HepG2 (cell line): ENCODE measurements around the gene TMEM225B. TPM values are rescaled to one million over a fixed set of nuclear protein-coding genes. Genes with fewer than 3 reads are reported as not detected.

Experiments used
- CSRNP2 ChIP-seq: sonication (generic); formaldehyde crosslinking; conservative IDR thresholded peaks from 2 replicates; pipeline ENCODE4 v1.8.0; 2022; ENCODE audit warnings: low read depth, missing genetic modification reagents
- E2F1 ChIP-seq: sonication (generic); formaldehyde crosslinking; IDR thresholded peaks from 2 replicates; pipeline ENCODE4 v1.5.0; 2020; ENCODE audit warnings: missing genetic modification reagents
- FLYWCH1 ChIP-seq: sonication (generic); formaldehyde crosslinking; IDR thresholded peaks from 2 replicates; pipeline ENCODE4 v1.8.1; 2023; ENCODE audit warnings: mild to moderate bottlenecking, missing genetic modification reagents
- FOXO1 ChIP-seq: sonication (generic); formaldehyde crosslinking; IDR thresholded peaks from 2 replicates; pipeline ENCODE4 v1.4.0; 2020; ENCODE audit warnings: missing genetic modification reagents
- GZF1 ChIP-seq: sonication (generic); formaldehyde crosslinking; IDR thresholded peaks from 2 replicates; pipeline ENCODE4 v1.5.1; 2020; ENCODE audit warnings: mild to moderate bottlenecking, missing genetic modification reagents
- HES4 ChIP-seq: sonication (generic); formaldehyde crosslinking; IDR thresholded peaks from 2 replicates; pipeline ENCODE4 v1.9.0; 2021; ENCODE audit warnings: mild to moderate bottlenecking, missing genetic modification reagents, borderline replicate concordance
- KMT2B ChIP-seq: IDR thresholded peaks from 2 replicates; pipeline ENCODE4 v1.6.1; 2016; ENCODE audit warnings: missing genetic modification reagents, missing compliant biosample characterization
- MTERF4 ChIP-seq: sonication (generic); formaldehyde crosslinking; IDR thresholded peaks from 2 replicates; pipeline ENCODE4 v1.8.0; 2023; ENCODE audit warnings: mild to moderate bottlenecking, missing genetic modification reagents
- NCOA5 ChIP-seq: sonication (generic); formaldehyde crosslinking; IDR thresholded peaks from 2 replicates; pipeline ENCODE4 v1.4.0; 2020; ENCODE audit warnings: missing genetic modification reagents
- NR1H2 ChIP-seq: sonication (generic); formaldehyde crosslinking; IDR thresholded peaks from 2 replicates; pipeline ENCODE4 v1.8.1; 2022; ENCODE audit warnings: low read depth, missing genetic modification reagents, borderline replicate concordance
- POLR2G ChIP-seq: fragments of 200-400 bp; formaldehyde crosslinking; IDR thresholded peaks from 2 replicates; pipeline ENCODE4 v1.6.1; 2018; ENCODE audit warnings: mild to moderate bottlenecking, low read depth, low read length, moderate library complexity
- PRDM15 ChIP-seq: sonication (generic); formaldehyde crosslinking; IDR thresholded peaks from 2 replicates; pipeline ENCODE4 v1.4.0; 2020; ENCODE audit warnings: missing genetic modification reagents
- PRDM4 ChIP-seq: sonication (generic); formaldehyde crosslinking; IDR thresholded peaks from 2 replicates; pipeline ENCODE4 v1.9.0; 2021; ENCODE audit warnings: missing genetic modification reagents, borderline replicate concordance
- SNAPC2 ChIP-seq: sonication (generic); formaldehyde crosslinking; IDR thresholded peaks from 2 replicates; pipeline ENCODE4 v1.8.1; 2022; ENCODE audit warnings: mild to moderate bottlenecking, missing genetic modification reagents
- ZBTB49 ChIP-seq: sonication (generic); formaldehyde crosslinking; IDR thresholded peaks from 2 replicates; pipeline ENCODE4 v1.4.0; 2020; ENCODE audit warnings: missing genetic modification reagents, borderline replicate concordance
- ZFP36 ChIP-seq: fragments of 150-350 bp; IDR thresholded peaks from 2 replicates; pipeline ENCODE4 v1.6.1; 2018; ENCODE audit warnings: borderline replicate concordance, low read length, low read depth; ENCODE audit not compliant: partially characterized antibody
- polyA plus RNA-seq, 8 experiments: library from polyadenylated mRNA; depleted of rRNA in 3 of 8; stranded (reverse) in 7 of 8; unstranded in 1 of 8; fragments of >200 nt; fragmentation: Illumina TruSeq in 4 of 8; extraction: Trizol in 4 of 8; gene quantifications; 2 replicates each; pipeline versions ENCODE4 v1.2.1 to v1.2.3, GENCODE V29; 2011 to 2016; ENCODE audit warnings: low read depth in 4 of 8, missing spikeins in 1 of 8, mixed read lengths in 1 of 8; ENCODE audit not compliant: insufficient read depth in 1 of 8
- total RNA-seq, 5 experiments: library from RNA; depleted of rRNA; stranded (reverse); fragments of >200 nt; fragmentation: Illumina TruSeq; extraction: Trizol; gene quantifications; 2 replicates each; pipeline ENCODE4 v1.2.3, GENCODE V29; 2016; ENCODE audit warnings: low read depth in 1 of 5

TMEM225B gene
- total and polyA plus RNA-seq, 2 of the 13 experiments (the other 11 are each of a cell fraction or from before 2014, with no cell fraction given) = 0.78 to 0.95 TPM

GRCh38 chr7:99551767-99552463, 46.2 kb upstream of the TMEM225B start, which contains the start of gene FAM200A (continued):
- TF ChIP-seq ZBTB49 (0 out of 2 replicates have a peak, but pooled peaks have one; percentile 33), FLYWCH1 (no peak), FOXO1 (no peak), NR1H2 (CRISPR knock-in tag) (no peak), PRDM15 (CRISPR knock-in tag) (no peak), PRDM4 (no peak), HES4 (peak; percentile 43; the same call in 1 of the 2 replicates), MTERF4 (CRISPR knock-in tag) (no peak), POLR2G (peak; percentile 93), SNAPC2 (CRISPR knock-in tag) (0 out of 2 replicates have a peak, but pooled peaks have one; percentile 59), NCOA5 (CRISPR knock-in tag) (no peak), CSRNP2 (CRISPR knock-in tag) (no peak), GZF1 (CRISPR knock-in tag) (no peak), E2F1 (no peak), KMT2B (CRISPR knock-in tag) (peak; percentile 95), ZFP36 (no peak)
